ENCODE measurements around the gene VPS26A.
A peak's percentile ranks its signal among the peaks of the same experiment; 100 is the strongest.

Gene VPS26A

GRCh38 chr10:69123747-69124562 is at the start of gene VPS26A:
TSS of gene VPS26A (plus strand) at chr10:69124178. CDS start at chr10:69124278, 100 bp downstream.
- DNase-seq: peak; percentile 98

GRCh38 chr10:69074532-69074931 is 49.4 kb upstream of the VPS26A start:
- DNase-seq: no peak

DNA sequence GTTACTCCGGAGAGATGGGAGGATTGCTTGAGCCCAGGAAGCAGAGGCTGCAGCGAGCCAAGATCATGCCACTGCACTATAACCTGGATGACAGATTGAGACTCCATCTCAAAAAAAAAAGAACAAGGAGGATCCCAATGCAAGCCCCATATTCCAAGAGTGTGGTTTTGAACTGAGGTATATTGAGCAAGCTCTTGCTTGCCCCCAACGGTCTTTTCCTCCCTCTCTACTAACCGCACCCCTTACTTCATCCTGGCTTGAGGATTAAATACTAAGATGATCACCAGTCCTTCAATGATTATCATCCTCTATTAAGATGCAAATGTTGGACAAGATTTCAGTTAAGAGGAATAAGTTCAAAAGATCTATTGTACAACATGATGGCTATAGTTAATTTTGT is 48.5 kb upstream of the VPS26A start:
- peak; percentile 85 for DNase-seq

GRCh38 chr10:69078311-69078710 is 45.7 kb upstream of the VPS26A start:
- DNase-seq: no peak

GRCh38 chr10:69080226-69080625 is 43.8 kb upstream of the VPS26A start:
- DNase-seq: peak; percentile 80

DNA sequence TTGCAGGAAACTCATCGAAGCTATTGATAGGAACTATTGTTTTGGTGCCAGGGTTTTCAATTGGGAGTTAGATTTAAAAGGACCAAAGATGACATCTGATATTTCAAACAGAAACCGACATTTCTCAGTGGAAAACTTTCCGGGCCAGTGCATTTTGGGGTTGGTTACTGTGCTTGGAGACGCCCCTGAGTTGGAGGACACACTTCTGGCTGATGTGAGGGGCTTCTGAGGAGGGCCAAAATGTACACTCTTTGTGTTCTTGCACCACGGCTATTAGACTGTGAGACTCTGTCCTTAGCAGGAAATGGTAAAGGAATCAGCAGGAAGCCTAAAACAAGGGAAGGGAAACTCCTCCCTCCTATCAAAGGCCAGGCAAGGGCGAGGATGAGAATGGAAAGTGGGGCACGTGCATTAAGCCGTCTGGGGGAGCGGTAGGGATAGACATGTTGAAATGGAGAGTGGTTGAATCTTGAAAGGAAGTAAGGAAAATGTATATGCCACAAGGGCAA is 37.9 kb upstream of the VPS26A start:
- peak; percentile 79 for DNase-seq

- peak; percentile 98 for DNase-seq
Observed at GRCh38 chr10:69087590-69088470, 36.1 kb upstream of the VPS26A start, which contains the start of gene SRGN. TSS of gene SRGN (plus strand) at chr10:69088103. CDS start at chr10:69088158, 55 bp downstream.

- no peak for DNase-seq
Observed at GRCh38 chr10:69088471-69088769, 35.6 kb upstream of the VPS26A start.

DNA sequence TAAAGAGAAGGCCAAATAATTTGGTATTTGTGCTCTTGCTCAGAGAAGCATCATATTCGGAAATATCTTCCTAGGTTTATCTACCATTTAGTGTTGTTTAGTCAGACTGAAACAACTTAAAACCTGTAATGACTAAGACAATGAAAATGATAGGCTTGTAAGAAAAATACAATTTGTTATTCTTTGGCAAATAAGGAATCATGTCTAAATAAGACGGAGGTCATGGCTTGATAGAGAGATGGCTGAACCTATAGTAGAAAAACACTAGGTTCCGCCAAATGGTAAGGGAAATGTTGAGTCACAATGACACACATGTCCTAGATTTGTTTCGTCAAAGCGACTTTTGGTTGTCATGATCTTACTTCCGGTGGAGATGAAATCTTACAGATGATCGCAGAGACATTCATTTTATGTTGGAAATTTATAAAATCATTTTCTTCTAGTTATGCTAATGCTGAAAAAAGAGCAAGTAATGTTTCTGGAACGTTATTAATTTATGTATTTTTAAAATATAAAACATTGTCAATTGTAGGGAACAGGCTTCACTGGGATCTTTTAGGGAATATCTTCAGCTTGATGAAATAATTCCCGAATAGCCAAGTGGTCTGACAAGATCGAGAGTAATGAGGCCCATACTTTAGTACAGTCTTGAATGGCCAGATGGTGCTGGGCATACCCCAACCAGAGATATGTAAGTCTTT is 35.0 kb upstream of the VPS26A start:
- peak; percentile 79 for DNase-seq

GRCh38 chr10:69089638-69090599 is 34.1 kb upstream of the VPS26A start:
- peak; percentile 59 for DNase-seq

DNA sequence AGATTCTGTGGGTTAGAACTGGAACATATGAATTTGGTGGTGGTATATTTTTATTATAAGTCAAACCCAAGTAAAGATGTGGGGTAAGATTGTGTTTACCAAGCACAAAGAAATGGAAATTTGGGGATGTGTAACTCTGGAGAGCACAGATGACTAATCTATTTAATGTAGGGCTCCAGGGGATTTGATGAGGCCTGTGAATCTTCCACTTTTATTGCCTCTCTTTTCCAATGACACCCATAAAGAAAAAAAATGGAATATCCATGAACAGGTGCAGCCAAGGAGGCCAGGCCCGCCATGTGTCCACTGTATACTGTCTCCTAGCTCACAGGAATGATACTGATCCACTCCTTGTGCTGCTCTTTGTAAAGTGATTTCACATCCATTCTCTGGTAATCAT is 33.3 kb upstream of the VPS26A start:
- DNase-seq: no peak

DNA sequence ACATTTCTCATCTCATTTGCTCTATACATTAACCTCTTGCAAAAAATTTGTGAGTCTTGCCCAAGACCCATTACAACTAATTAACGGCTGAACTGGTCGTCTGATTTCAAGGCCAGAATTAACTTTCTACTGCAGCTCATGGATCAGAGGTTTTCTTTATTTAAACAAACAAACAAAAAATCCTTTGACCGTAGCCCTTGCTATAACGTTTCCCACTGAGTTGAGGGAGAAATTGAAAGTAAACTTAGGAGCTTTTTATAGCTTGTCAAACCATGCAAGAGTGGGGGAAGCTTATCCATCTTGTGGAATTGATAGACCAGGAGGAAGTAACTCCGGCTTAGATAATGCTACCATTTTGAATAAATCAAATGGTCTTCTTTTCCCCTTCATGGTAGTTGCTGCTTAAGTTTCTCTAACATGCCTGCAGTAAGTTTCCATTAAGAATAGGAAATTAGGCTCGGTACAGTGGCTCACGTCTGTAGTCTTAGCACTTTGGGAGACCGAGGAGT is 32.8 kb upstream of the VPS26A start:
- DNase-seq: peak; percentile 47

GRCh38 chr10:69092959-69093850 is 30.8 kb upstream of the VPS26A start:
- peak; percentile 72 for DNase-seq

- DNase-seq: peak; percentile 51
Observed at GRCh38 chr10:69093933-69094332, 30.0 kb upstream of the VPS26A start.

- peak; percentile 68 for DNase-seq
Observed at GRCh38 chr10:69096045-69096444, 27.9 kb upstream of the VPS26A start.

- no peak for DNase-seq
Observed at GRCh38 chr10:69097729-69098128, 26.2 kb upstream of the VPS26A start.

DNA sequence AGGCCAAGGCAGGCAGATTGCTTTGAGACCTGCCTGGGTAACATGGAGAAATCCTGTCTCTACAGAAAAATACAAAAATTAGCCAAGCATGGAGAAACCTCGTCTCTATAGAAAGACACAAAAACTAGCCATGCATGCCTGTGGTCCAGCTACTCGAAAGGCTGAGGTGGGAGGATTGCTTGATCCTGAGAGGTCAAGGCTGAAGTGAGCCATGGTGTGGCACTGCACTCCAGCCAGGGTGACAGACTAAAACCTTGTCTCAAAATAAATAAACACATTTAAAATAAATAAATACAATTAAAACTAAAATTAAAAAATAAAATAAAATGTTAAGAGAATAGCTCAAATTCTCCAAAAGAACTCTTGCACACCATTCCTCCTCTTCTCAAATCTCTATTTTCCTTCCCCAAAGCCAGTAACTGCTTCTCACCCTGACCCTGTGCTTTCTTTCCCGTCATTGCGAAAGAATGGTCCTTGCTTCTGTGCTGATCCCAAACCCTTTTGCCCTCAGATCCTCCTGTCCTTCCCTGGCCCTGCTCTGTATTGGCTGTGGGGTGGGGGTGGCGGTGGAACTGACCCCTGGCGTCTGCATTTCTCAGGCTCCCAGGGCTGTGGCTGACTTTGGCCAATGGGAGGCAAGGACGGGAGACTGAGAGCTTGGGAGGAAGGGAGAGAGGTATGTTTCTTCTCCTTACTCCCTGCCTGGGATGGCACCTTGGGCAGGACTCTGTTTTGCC is 23.7 kb upstream of the VPS26A start:
- no peak for DNase-seq

GRCh38 chr10:69101451-69102095 is 22.4 kb upstream of the VPS26A start:
- peak; percentile 77 for DNase-seq

DNA sequence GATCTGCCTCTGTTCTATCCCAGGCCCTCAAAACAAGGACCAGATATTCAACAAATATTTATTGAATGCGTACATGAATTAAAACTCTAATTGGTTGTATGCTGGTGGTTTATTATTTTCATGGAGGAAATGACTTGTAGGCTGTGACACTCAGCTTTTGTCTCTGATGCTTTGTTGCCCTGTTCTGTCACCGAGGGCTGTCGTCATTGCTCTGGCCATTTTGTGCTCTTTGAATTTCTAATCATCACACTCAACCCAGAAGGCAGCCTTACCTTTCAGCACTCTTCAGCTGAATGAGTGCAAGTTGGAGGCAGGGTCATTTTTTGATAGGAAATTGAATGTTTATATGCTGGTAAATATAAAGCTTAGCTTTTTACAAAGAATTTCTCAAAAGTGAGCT is 21.5 kb upstream of the VPS26A start:
- DNase-seq: no peak
